B cell (primary cell): ENCODE results near the gene DDX52. TPM values are rescaled to one million over a fixed set of nuclear protein-coding genes. Genes with fewer than 3 reads are reported as not detected.
"Not testable (repeated sequence)": the region's sequence is repeated elsewhere in the genome, so short reads cannot be mapped to it uniquely, and the experiment has no call there.

Experiments
- ATAC-seq: fragments of 200-7000 bp; cut with Tn5 transposase; one replicate; pipeline ENCODE4 v1.10.0; 2021; ENCODE audit warnings: low read depth, mild to moderate bottlenecking, moderate number of reproducible peaks, moderate library complexity
- CTCF ChIA-PET: fragments of 350-600 bp; sonication (Branson Sonifier 250); formaldehyde crosslinking; loops from one replicate; lab custom pipeline; 2021; ENCODE audit warnings: antibody characterized with exemption, inconsistent platforms; lab: Charles Lee
- POLR2A ChIA-PET: fragments of 350-600 bp; sonication (Branson Sonifier 250); formaldehyde crosslinking; loops from one replicate; lab custom pipeline; 2021; ENCODE audit warnings: antibody characterized with exemption; lab: Charles Lee
- DNase-seq: peaks from one replicate; pipeline ENCODE4 v3.0.0; 2013
- H2AFZ ChIP-seq: 2 replicates; pipeline ENCODE4 v1.6.1; 2012; ENCODE audit warnings: mild to moderate bottlenecking, low read depth, low read length; ENCODE audit not compliant: insufficient read depth, poor library complexity, severe bottlenecking
- H3K27ac ChIP-seq, 2 donors: 1 replicate in 1 of 2; 2 replicates in 1 of 2; pipeline ENCODE4 v1.5.1; 2012 to 2013; ENCODE audit warnings: low read length in 2 of 2, mild to moderate bottlenecking in 2 of 2, moderate library complexity in 1 of 2
- H3K27me3 ChIP-seq, 4 experiments: fragments of 200-600 bp in 1 of 4; sonication (generic) in 1 of 4; replicated peaks in 1 of 4; 1 replicate in 2 of 4; 2 replicates in 2 of 4; pipeline versions ENCODE4 v1.6.1 to v1.7.0; 2013 to 2016; ENCODE audit warnings: low read length in 3 of 4, mild to moderate bottlenecking in 2 of 4, mixed read lengths in 1 of 4, moderate library complexity in 1 of 4; ENCODE audit not compliant: insufficient read depth in 4 of 4, control insufficient read depth in 3 of 4; ENCODE audit errors: control extremely low read depth in 1 of 4
- H3K36me3 ChIP-seq, 2 experiments: replicated peaks in 1 of 2; 1 replicate in 1 of 2; 2 replicates in 1 of 2; pipeline versions ENCODE4 v1.6.1 to v1.7.1; 2013; ENCODE audit warnings: low read length in 1 of 2; ENCODE audit not compliant: insufficient read depth in 2 of 2, control insufficient read depth in 1 of 2; ENCODE audit errors: control extremely low read depth in 1 of 2, extremely low read depth in 1 of 2
- H3K4me1 ChIP-seq, 2 donors: fragments of 200-600 bp in 1 of 2; sonication (generic) in 1 of 2; 1 replicate in 1 of 2; 2 replicates in 1 of 2; pipeline versions ENCODE4 v1.5.1 to v1.6.1; 2013 to 2017; ENCODE audit warnings: low read length in 2 of 2; ENCODE audit not compliant: control insufficient read depth in 2 of 2, insufficient read depth in 2 of 2
- H3K4me2 ChIP-seq: replicated peaks from 2 replicates; pipeline ENCODE3; 2012; ENCODE audit warnings: mild to moderate bottlenecking, low read depth, low read length; ENCODE audit not compliant: poor library complexity, severe bottlenecking
- H3K4me3 ChIP-seq, 5 experiments: fragments of 200-600 bp in 1 of 5; sonication (generic) in 1 of 5; 1 replicate in 3 of 5; 2 replicates in 2 of 5; pipeline versions ENCODE4 v1.5.1 to v1.7.0; 2011 to 2016; ENCODE audit warnings: low read length in 4 of 5, mild to moderate bottlenecking in 4 of 5, low read depth in 2 of 5, control low read depth in 1 of 5, moderate library complexity in 1 of 5; ENCODE audit not compliant: insufficient read depth in 1 of 5; ENCODE audit errors: control extremely low read depth in 1 of 5, extremely low read depth in 1 of 5
- H3K79me2 ChIP-seq: fragments of 200-600 bp; sonication (generic); one replicate; pipeline ENCODE4 v1.6.0; 2016; ENCODE audit warnings: low read length; ENCODE audit not compliant: control insufficient read depth, insufficient read depth
- H3K9ac ChIP-seq: fragments of 200-600 bp; sonication (generic); 2 replicates; pipeline ENCODE4 v1.6.1; 2017; ENCODE audit warnings: mild to moderate bottlenecking, low read length, moderate library complexity
- H3K9me3 ChIP-seq, 3 donors: one replicate each; pipeline versions ENCODE4 v1.6.1 to v1.7.1; 2013; ENCODE audit warnings: low read length in 2 of 3; ENCODE audit not compliant: control insufficient read depth in 2 of 3, insufficient read depth in 1 of 3; ENCODE audit errors: control extremely low read depth in 1 of 3
- H4K20me1 ChIP-seq: 2 replicates; pipeline ENCODE4 v1.6.0; 2012; ENCODE audit warnings: mild to moderate bottlenecking, low read length; ENCODE audit not compliant: insufficient read depth, control insufficient read depth, poor library complexity, severe bottlenecking
- H3K27ac Mint-ChIP-seq: one replicate; pipeline ENCODE4 v1.8.0; 2021; ENCODE audit warnings: mixed read lengths
- H3K27me3 Mint-ChIP-seq: one replicate; pipeline ENCODE4 v1.8.0; 2021; ENCODE audit warnings: mixed read lengths
- H3K4me1 Mint-ChIP-seq: one replicate; pipeline ENCODE4 v1.8.0; 2021; ENCODE audit warnings: mixed read lengths
- H3K4me3 Mint-ChIP-seq: one replicate; pipeline ENCODE4 v1.8.0; 2021; ENCODE audit warnings: mixed read lengths
- H3K9me3 Mint-ChIP-seq: one replicate; pipeline ENCODE4 v1.8.0; 2022; ENCODE audit warnings: mixed read lengths; ENCODE audit not compliant: insufficient read depth
- CTCF ChIP-seq: fragments of 200-600 bp; IDR thresholded peaks from one replicate; pipeline ENCODE4 v1.8.0; 2022; ENCODE audit warnings: antibody characterized with exemption, mild to moderate bottlenecking
- EZH2 ChIP-seq: IDR thresholded peaks from 2 replicates; pipeline ENCODE4 v1.6.1; 2012; ENCODE audit warnings: borderline replicate concordance, low read depth, mild to moderate bottlenecking, moderate library complexity, low read length; ENCODE audit not compliant: insufficient read depth, poor library complexity, severe bottlenecking
- WGBS: methylation state at CpG from one replicate; pipeline ENCODE4 v1.1.5; 2013; ENCODE audit warnings: missing lambda C conversion rate; ENCODE audit not compliant: insufficient coverage; 5-methylcytosine and 5-hydroxymethylcytosine counted together
- intact Hi-C: fragments of 100-400 bp; cut with micrococcal nuclease; formaldehyde crosslinking; loops from one replicate; pipeline ENCODE4 v1.10.0; 2022
- polyA plus RNA-seq: library from polyadenylated mRNA; depleted of rRNA; stranded (reverse); fragments of >200 nt; gene quantifications from 2 replicates; pipeline ENCODE4 v1.2.3, GENCODE V29; 2012
- total RNA-seq, 2 donors: library from RNA; stranded (reverse); fragments of 120-200 nt in 1 of 2; gene quantifications; 1 replicate in 1 of 2; 2 replicates in 1 of 2; pipeline versions ENCODE4 v1.2.3 to v1.2.4, GENCODE V29; 2013 to 2022

Gene DDX52
- total and polyA plus RNA-seq, 2 donors (not counting 1 experiment from before 2014, with no cell fraction given), result 5.7 to 38.2 TPM

GRCh38 chr17:37682007-37682406 is 38.8 kb upstream of the DDX52 start:
- intact Hi-C loops, result no loop called here
- Histone ChIP-seq H3K27me3 (peaks cover 0 to 8% (median 5%) of the 10 kb centered on the region in 4 experiments), H3K27ac (no peak overlapping the region), H4K20me1 (no peaks in the 10 kb centered on the region), H3K4me3 (no peak overlapping the region), H3K4me2 (no peak overlapping the region), H2AFZ (no peak overlapping the region), H3K79me2 (no peaks in the 10 kb centered on the region), H3K9me3 (peaks cover 2 to 4% (median 4%) of the 10 kb centered on the region in 3 donors), H3K9ac (no peak overlapping the region), H3K4me1 (no peaks in the 10 kb centered on the region), H3K36me3 (no peaks in the 10 kb centered on the region)
- DNase-seq, result no peak
- TF ChIP-seq CTCF (no peak), EZH2 (no peak)
- H3K4me3 Mint-ChIP-seq, result no peak overlapping the region
- no peaks in the 10 kb centered on the region for H3K4me1 Mint-ChIP-seq
- POLR2A ChIA-PET, result no interaction called here
- no peaks in the 10 kb centered on the region for H3K9me3 Mint-ChIP-seq
- no peak overlapping the region for H3K27ac Mint-ChIP-seq
- 97% methylated on average over 3 of the region's 3 CpGs for WGBS
- ATAC-seq, result no peak
- CTCF ChIA-PET, result interaction anchor here (1.0 kb wide), 1 partner anchor 10 kb away, joined by 3 read pairs; no protein-coding TSS in a partner anchor
- peaks cover 13% of the 10 kb centered on the region for H3K27me3 Mint-ChIP-seq

- H3K79me2 ChIP-seq, result not testable (repeated sequence)
- WGBS, result no CpG with 5 or more reads among the region's 2 CpGs
These were observed 36.7 kb upstream of the DDX52 start for GRCh38 chr17:37679995-37680394.

More at GRCh38 chr17:37679995-37680394, 36.7 kb upstream of the DDX52 start:
- H3K4me3 ChIP-seq, H3K27ac ChIP-seq, H3K27me3 ChIP-seq, H3K4me1 ChIP-seq, H4K20me1 ChIP-seq, H3K4me3 Mint-ChIP-seq, H3K9ac ChIP-seq, H3K4me2 ChIP-seq, intact Hi-C loops, H2AFZ ChIP-seq, POLR2A ChIA-PET, ATAC-seq, DNase-seq, H3K9me3 Mint-ChIP-seq, H3K27ac Mint-ChIP-seq, CTCF ChIA-PET, H3K36me3 ChIP-seq, H3K9me3 ChIP-seq, H3K4me1 Mint-ChIP-seq: not testable (repeated sequence)
- H3K27me3 Mint-ChIP-seq, result peaks cover 25% of the 10 kb centered on the region
